DND-41 (cell line): Measurements from ENCODE around the gene VWCE.
"Not testable (repeated sequence)": the region's sequence is repeated elsewhere in the genome, so short reads cannot be mapped to it uniquely, and the experiment has no call there.

Experiments
- ATAC-seq: fragments of 200-7000 bp; cut with Tn5 transposase; 3 replicates; pipeline ENCODE4 v1.9.1; 2021; ENCODE audit warnings: low read depth; ENCODE audit not compliant: insufficient read depth
- DNase-seq: peaks from one replicate; pipeline ENCODE4 v3.0.0-alpha.2; 2020
- H2AFZ ChIP-seq: 2 replicates; pipeline ENCODE4 v1.6.0; 2012; ENCODE audit warnings: low read depth, low read length
- H3K27ac ChIP-seq: 2 replicates; pipeline ENCODE4 v1.5.1; 2012; ENCODE audit warnings: low read length, inconsistent platforms
- H3K27me3 ChIP-seq: fragments of 200-600 bp; sonication (generic); 2 replicates; pipeline ENCODE4 v1.6.0; 2012; ENCODE audit warnings: low read length, mild to moderate bottlenecking, inconsistent platforms; ENCODE audit not compliant: insufficient read depth, poor library complexity
- H3K36me3 ChIP-seq: 2 replicates; pipeline ENCODE4 v1.5.1; 2012; ENCODE audit warnings: low read length, inconsistent platforms; ENCODE audit not compliant: insufficient read depth
- H3K4me1 ChIP-seq: 2 replicates; pipeline ENCODE4 v1.5.1; 2012; ENCODE audit warnings: mild to moderate bottlenecking, low read length; ENCODE audit not compliant: insufficient read depth
- H3K4me2 ChIP-seq: 2 replicates; pipeline ENCODE4 v1.6.0; 2012; ENCODE audit warnings: mild to moderate bottlenecking, moderate library complexity, low read length, inconsistent platforms; ENCODE audit not compliant: insufficient read depth
- H3K4me3 ChIP-seq, 2 experiments: fragments of 200-600 bp in 1 of 2; shearing (Covaris generic) in 1 of 2; 2 replicates each; pipeline ENCODE4 v1.5.1; 2012 to 2016; ENCODE audit warnings: inconsistent platforms in 2 of 2, low read length in 2 of 2, mild to moderate bottlenecking in 2 of 2, low read depth in 1 of 2, moderate library complexity in 1 of 2
- H3K79me2 ChIP-seq: 2 replicates; pipeline ENCODE4 v1.6.0; 2012; ENCODE audit warnings: low read length, inconsistent platforms; ENCODE audit not compliant: insufficient read depth
- H3K9ac ChIP-seq: 2 replicates; pipeline ENCODE4 v1.6.0; 2012; ENCODE audit warnings: low read depth, mild to moderate bottlenecking, inconsistent platforms, low read length, moderate library complexity
- H3K9me3 ChIP-seq: 2 replicates; pipeline ENCODE4 v1.5.1; 2012; ENCODE audit warnings: low read length, moderate library complexity, mild to moderate bottlenecking, inconsistent platforms; ENCODE audit not compliant: insufficient read depth, severe bottlenecking
- H4K20me1 ChIP-seq: 2 replicates; pipeline ENCODE4 v1.6.0; 2012; ENCODE audit warnings: low read length; ENCODE audit not compliant: insufficient read depth

The VWCE gene

GRCh38 chr11:61213711-61214324 is 81.3 kb downstream of the VWCE start:
- not testable (repeated sequence) for ATAC-seq

GRCh38 chr11:61212202-61212601 is 82.9 kb downstream of the VWCE start:
- not testable (repeated sequence) for DNase-seq, H3K4me3 ChIP-seq, ATAC-seq, H3K36me3 ChIP-seq, H3K9ac ChIP-seq, H3K4me2 ChIP-seq, H3K4me1 ChIP-seq, H3K9me3 ChIP-seq, H3K79me2 ChIP-seq, H2AFZ ChIP-seq, H3K27me3 ChIP-seq, H4K20me1 ChIP-seq, H3K27ac ChIP-seq

More at GRCh38 chr11:61213711-61214324, 81.3 kb downstream of the VWCE start:
- not testable (repeated sequence) for H3K4me3 ChIP-seq, H2AFZ ChIP-seq, H4K20me1 ChIP-seq, H3K4me1 ChIP-seq, H3K36me3 ChIP-seq, H3K27me3 ChIP-seq, H3K79me2 ChIP-seq, H3K9me3 ChIP-seq, DNase-seq, H3K4me2 ChIP-seq, H3K9ac ChIP-seq, H3K27ac ChIP-seq

- not testable (repeated sequence) for H3K27ac ChIP-seq, H3K36me3 ChIP-seq, H3K9me3 ChIP-seq, H3K4me3 ChIP-seq, H3K4me1 ChIP-seq, H3K27me3 ChIP-seq, H3K4me2 ChIP-seq, H4K20me1 ChIP-seq, H2AFZ ChIP-seq, H3K79me2 ChIP-seq, DNase-seq, ATAC-seq, H3K9ac ChIP-seq
Measured at GRCh38 chr11:61211327-61211952, 83.7 kb downstream of the VWCE start.

- not testable (repeated sequence) for DNase-seq, H4K20me1 ChIP-seq, H2AFZ ChIP-seq, H3K4me1 ChIP-seq, H3K9me3 ChIP-seq, H3K4me2 ChIP-seq, H3K79me2 ChIP-seq, H3K9ac ChIP-seq, H3K36me3 ChIP-seq, H3K4me3 ChIP-seq, H3K27me3 ChIP-seq, H3K27ac ChIP-seq, ATAC-seq
Measured at GRCh38 chr11:61210629-61211028, 84.5 kb downstream of the VWCE start.
